NCI-H1436 treated with DMSO at 0.1 percent for 48 hours (cell line): Measurements from ENCODE around the gene PACSIN2.
"Not testable (repeated sequence)": the region's sequence is repeated elsewhere in the genome, so short reads cannot be mapped to it uniquely, and the experiment has no call there.

ENCODE experiments used
- DNase-seq: peaks from one replicate; lab custom pipeline; 2025; lab: John Stamatoyannopoulos, UW

PACSIN2 gene

GRCh38 chr22:43011079-43011478, 3.9 kb downstream of the PACSIN2 start:
- no peak for DNase-seq

- no peak for DNase-seq
These were observed 5.5 kb downstream of the PACSIN2 start for GRCh38 chr22:43009444-43009843.

GRCh38 chr22:43008921-43009320, 6.0 kb downstream of the PACSIN2 start:
- no peak for DNase-seq

- no peak for DNase-seq
These were observed 6.4 kb downstream of the PACSIN2 start for GRCh38 chr22:43008509-43008908.

- DNase-seq = no peak
These were observed 7.3 kb downstream of the PACSIN2 start for GRCh38 chr22:43007519-43008102.

GRCh38 chr22:43006753-43007152, 8.2 kb downstream of the PACSIN2 start:
- DNase-seq = no peak

GRCh38 chr22:43006016-43006505, 8.9 kb downstream of the PACSIN2 start:
- DNase-seq = no peak

- DNase-seq = no peak
These were observed 9.8 kb downstream of the PACSIN2 start for GRCh38 chr22:43005106-43005505.

- DNase-seq = no peak
These were observed 10.4 kb downstream of the PACSIN2 start for GRCh38 chr22:43004362-43005035.

GRCh38 chr22:43002202-43002586, 12.8 kb downstream of the PACSIN2 start:
- DNase-seq = no peak

GRCh38 chr22:43001271-43002201, 13.4 kb downstream of the PACSIN2 start:
- DNase-seq = no peak

GRCh38 chr22:43000441-43001175, 14.3 kb downstream of the PACSIN2 start:
- no peak for DNase-seq

GRCh38 chr22:42997582-42998090, 17.3 kb downstream of the PACSIN2 start:
- no peak for DNase-seq

- DNase-seq = no peak
These were observed 18.1 kb downstream of the PACSIN2 start for GRCh38 chr22:42996646-42997365.

GRCh38 chr22:42995654-42996053, 19.3 kb downstream of the PACSIN2 start:
- DNase-seq = not testable (repeated sequence)

GRCh38 chr22:42994917-42995562, 19.9 kb downstream of the PACSIN2 start:
- no peak for DNase-seq

GRCh38 chr22:42994276-42994916, 20.6 kb downstream of the PACSIN2 start:
- DNase-seq = no peak

- DNase-seq = no peak
These were observed 21.2 kb downstream of the PACSIN2 start for GRCh38 chr22:42993651-42994275.

- DNase-seq = no peak
These were observed 22.0 kb downstream of the PACSIN2 start for GRCh38 chr22:42992886-42993479.
